Smooth muscle cell of the coronary artery (primary cell): Measurements from ENCODE around the gene ACSL4. TPM values are rescaled to one million over a fixed set of nuclear protein-coding genes. Genes with fewer than 3 reads are reported as not detected.

Experiments
- total RNA-seq: library from RNA; depleted of rRNA; stranded (reverse); fragments of >200 nt; gene quantifications from 2 replicates; pipeline ENCODE4 v1.2.3, GENCODE V29; 2014; ENCODE audit warnings: low replicate concordance

Gene ACSL4
- 89.1 and 90.0 TPM in 2 replicates for total RNA-seq

DNA sequence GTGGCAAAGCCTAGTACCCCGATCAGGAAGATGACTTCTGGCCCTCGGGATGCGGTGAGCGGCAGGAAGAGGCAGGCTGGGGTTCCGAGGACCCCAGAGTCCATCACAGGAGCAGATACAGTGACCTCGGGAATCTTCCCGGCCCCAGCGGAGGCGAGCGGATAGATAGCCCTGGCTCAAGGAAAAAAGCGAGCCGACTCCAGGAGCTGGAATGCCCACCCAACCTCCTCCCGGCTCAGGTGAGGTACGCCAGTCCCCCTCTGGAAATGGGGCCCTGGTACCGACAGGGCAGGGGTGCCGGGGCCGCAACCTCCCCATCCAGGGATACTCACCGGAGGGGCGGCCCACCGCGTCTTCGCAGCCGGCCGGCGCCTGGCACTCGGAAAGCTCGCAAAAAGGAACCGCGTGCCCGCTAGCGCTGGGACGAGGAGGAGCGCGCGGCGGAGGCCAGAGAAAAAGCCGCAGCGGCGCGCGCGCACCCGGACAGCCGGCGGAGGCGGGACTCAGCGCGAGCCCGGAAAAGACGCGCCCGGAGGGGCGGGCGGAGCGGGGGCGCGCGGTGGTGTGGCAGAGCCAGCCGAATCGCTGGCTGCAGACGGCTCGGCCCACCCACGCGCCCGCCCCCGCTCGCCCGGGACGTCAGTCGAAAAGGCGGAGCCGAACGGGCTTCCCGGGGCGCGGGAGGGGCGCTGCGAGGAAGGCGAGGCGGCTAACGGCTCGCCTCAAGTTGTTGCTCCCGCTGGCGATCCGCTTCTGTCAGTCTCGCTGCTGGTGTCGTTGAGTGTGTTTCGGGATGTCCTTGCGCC is at the start of gene ACSL4:
TSS of gene ACSL4 (minus strand) at position 451 of the 806 bp plus-strand sequence. CDS start 49,894 bp downstream, outside the sequence.

GRCh38 chrX:109624641-109625616 is 108.1 kb downstream of the ACSL4 start, which contains the start of gene KCNE5:
TSS of gene KCNE5 (minus strand) at chrX:109625172. CDS start at chrX:109625020, 152 bp downstream.

Other genes with a start within 250 kb of the ACSL4 start
- gene NXT2, start 196.4 kb downstream of the ACSL4 start, total RNA-seq, result 3.6 and 7.6 TPM in 2 replicates
- 0.15 and 0.23 TPM in 2 replicates for gene KCNE5, start 108.1 kb downstream of the ACSL4 start, total RNA-seq